Stimulated activated CD8-positive, alpha-beta memory T cell treated with anti-CD3 and anti-CD28 coated beads, Interleukin-7, amount 100 ng/mL, for 48 hours (primary cell): Measurements from ENCODE around the gene FANCC.
"Not testable (repeated sequence)": the region's sequence is repeated elsewhere in the genome, so short reads cannot be mapped to it uniquely, and the experiment has no call there.

Source experiments
- DNase-seq, 2 donors: peaks; one replicate each; pipeline ENCODE4 v3.0.0-alpha.2; 2020; ENCODE audit warnings: low read depth in 1 of 2; ENCODE audit errors: extremely low read depth in 1 of 2

The FANCC gene

DNA sequence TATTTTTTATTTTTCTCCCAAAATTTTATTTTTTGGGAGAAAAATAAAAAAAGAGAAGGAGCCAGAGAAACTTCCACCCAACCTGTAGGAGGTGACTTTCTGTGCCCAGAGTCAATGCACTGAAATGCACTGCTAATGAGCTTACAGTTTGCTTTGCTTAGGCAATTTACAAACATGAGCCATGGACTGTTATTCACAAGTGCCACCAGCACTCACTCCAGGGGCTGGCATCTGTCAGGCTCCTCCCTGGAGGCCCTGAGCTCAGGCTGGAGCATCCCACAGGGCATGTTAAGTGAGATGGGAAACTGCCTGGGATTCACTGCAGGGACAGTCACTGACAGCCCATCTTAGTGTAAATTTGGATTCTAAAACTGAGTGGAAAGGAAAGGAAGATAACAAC lies 74.9 kb downstream of the FANCC start:
- no peak for DNase-seq

DNA sequence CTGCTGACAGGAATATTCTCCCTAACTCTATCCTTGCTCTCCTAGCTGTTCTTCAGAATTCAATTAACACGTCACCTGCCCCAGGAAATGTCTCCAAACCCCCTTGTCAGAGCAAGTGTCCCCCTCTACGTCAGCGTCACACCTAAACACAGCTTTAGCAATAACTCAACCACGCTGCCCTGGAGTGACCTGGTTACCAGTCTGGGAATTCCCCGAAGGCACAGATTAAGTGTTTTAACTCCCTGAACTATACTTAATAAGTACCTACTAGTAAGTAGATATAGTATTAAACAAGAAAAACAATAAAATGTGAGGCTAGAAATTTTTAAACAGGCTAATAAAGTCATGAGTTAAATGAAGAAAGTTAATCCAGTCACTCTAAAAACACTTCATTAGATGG lies 78.4 kb downstream of the FANCC start:
- no peak for DNase-seq

DNA sequence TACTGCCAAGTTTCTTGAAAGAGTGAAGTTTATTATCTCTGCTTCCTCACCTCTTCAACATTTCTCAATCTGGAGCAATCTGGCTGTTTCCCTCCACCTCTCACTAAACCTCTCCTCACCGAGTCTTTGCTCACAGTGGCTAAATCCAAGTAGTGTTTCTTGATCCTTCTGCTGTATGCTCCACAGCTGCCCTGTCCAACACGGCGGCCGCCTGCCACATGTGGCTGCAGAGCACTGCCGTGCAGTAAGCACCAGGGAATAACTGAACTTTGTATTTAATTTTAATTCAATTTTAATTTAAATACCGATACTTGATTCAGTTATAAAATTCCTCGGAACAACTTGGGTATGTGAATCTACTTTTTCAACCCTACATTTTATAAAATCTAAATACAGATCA lies 80.2 kb downstream of the FANCC start:
- DNase-seq: no peak

DNA sequence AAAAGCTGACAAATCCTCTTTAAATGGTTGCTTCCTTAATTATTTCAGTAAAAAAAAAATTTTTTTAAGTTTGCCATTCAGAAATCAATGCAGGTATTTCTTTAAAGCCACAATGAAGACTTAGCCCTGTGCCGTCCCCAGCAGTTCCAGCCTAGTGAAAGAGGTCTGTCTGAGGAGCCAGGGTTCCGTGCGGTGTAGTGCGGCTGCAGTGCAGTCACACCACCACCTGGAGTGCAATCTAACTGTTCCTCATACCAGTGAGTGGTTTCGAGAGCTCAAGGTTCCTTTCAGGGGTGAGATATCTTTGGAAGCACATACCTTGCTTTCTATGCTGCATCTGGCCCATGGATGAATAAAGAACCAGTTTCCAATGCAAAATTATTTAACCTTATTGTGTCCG lies 87.5 kb downstream of the FANCC start:
- DNase-seq: no peak

DNA sequence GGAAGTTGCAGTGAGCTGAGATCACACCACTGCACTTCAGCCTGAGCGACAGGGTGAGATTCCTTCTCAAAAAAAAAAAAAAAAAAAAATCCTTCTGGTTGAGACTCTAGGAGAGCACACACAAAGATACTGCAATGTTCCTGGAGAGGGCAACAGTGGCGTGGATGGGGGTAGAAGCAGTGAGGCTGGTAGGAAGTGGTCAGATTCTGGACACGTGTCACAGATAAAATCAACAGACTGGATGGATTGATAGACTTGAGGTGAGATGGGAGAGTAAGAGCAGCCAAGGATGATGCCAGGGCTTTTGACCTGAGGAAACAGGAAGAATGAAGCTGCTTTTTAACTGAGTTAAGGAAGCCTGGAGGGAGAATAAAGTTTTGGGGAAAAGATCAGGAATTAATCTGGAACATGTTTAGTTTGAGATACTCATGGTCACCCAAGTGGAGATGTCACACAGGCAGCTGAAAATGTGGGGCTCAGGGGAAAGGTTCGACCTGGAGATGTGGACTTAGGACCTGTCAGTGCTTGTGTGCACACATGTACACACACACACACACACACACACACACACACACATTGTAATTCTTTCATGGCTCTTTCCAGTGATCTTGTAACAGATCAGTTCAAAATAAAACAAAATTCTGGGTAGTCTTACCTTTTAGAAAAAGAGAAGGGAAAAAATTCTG lies 88.1 kb downstream of the FANCC start:
- DNase-seq: no peak

DNA sequence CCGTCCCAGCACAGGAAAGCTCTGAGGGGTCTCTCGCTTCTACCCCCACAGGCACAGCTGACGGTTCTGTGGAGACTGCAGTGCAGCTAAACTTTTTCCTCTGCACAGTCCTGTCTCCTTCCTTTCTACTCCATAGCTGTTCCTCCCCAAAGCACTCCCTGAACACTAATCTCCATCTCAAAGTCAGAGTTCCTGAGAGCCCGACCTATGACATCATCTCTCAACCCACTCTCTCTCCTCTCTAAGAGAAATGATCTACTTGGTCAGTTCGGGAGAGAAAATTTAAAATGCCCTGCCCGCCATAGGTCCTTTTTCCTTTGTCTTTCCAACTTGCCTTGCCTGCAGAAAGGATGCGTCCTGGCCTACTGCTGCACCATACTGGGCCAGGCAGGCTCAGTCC lies 90.6 kb downstream of the FANCC start:
- no peak for DNase-seq

DNA sequence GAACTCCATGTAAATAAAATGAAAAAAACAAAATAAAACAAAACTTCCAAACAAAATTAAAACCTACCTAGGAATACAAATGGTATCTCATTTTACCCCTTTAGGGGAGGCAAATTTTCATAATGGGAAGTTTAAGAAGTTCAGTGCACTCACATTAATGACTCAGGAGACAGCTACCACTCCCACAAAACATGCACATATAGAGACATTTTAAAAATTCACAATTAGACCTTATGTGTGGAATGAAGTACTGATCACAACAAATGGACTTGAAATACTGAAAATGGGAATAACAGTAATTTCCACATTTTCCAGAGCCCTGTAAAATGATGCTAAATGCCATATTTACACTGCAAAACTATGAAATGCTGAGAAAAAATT lies 91.8 kb downstream of the FANCC start:
- DNase-seq: no peak

DNA sequence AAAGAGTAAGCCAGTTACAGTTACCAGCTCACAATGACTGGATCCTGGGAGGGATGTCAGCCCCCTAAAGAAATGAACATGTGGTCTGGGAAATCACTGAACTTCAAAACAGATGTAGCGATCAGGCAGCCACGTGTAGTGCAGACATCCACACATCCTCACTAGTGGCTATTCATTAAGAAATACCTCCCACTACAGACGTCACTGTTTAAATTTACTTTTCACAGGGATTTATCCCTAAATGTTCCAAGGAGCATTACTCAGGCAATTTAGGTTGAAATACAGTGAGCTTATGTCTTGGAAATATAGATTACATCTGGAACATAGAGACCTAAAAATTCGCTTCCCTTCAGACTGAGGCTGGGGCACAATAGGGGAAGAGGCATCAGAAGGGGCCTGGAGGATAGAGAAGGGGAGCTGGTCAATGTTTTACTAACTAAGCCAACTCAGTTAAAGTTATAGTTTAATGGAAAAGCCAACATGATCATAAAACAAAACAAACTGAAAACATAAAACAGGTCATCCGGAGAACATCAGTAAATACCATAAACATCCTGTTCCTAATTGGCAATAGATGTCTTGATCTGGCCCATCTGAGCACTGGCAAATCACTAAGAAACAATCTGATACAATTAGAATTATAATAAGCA lies 92.3 kb downstream of the FANCC start:
- DNase-seq: no peak

DNA sequence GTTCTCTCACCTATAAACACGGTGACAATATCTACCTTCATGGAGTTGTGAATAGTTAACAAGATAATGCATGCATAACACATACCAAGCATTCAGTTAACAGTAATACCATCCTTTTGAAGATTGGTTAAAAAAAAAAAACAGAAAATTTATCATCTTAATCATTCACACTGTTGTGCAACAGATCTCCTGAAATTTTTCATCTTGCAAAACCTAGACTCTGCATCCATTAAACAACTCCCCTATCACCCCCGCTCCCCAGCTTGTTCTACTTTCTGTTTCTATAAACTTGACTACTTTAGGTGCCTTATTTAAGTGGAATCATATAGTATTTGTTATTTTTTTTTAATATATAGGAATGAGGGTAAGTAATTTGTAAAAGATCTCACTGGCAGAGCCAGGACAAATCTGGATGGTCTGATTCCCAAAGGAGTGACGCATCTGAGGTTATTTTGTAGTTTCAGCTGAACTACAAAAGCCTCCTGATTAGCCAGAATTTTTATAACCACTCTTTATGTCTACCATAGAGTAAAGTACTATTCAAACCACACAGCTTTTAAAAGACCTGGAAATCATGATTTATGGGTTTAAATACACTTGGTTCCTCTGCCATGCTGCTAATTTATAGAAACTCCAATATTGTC lies 93.0 kb downstream of the FANCC start:
- no peak for DNase-seq

DNA sequence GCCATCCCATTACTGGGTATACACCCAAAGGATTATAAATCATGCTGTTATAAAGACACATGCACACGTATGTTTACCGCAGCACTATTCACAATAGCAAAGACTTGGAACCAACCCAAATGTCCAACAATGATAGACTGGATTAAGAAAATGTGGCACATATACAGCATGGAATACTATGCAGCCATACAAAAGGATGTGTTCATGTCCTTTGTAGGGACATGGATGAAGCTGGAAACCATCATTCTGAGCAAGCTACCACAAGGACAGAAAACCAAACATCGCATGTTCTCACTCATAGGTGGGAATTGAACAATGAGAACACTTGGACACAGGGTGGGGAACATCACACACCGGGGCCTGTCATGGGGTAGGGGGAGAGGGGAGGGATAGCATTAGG lies 97.2 kb downstream of the FANCC start:
- DNase-seq: not testable (repeated sequence)

DNA sequence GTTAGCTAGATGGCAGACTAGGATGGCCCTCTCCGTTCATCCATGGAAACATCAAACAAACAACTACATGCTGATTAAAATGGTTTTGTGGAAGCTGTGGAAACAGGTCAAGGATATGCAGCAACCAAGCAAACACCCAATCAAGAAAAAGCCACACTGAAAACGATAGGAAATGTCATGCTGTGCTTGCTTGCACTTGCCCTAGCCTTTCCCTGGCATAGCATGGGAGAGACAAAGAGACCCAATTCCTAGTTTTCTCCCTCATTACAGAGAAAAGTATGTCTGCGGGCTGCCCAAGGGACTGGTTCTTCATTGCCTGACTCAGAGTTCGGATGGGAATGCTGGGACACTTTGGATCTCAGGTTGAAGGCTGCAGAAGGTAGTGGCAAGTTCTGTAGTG lies 98.7 kb downstream of the FANCC start:
- no peak for DNase-seq

DNA sequence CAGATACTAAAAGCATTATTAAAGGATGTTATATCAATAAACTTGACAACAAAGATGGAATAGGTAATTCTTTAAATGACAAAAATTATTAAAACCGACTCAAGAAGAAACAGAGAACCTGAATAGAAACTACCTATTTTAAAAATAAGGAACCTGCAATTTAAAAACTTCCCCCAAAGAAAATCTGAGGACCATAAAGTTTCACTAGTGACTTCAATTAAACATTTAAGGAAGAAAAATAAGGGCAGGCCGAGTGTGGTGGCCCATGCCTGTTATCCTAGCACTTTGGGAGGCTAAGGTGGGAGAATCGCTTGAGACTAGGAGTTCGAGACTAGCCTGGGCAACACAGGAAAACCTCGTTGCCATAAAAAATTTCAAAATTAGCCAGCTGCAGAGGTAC lies 99.6 kb downstream of the FANCC start:
- no peak for DNase-seq

DNA sequence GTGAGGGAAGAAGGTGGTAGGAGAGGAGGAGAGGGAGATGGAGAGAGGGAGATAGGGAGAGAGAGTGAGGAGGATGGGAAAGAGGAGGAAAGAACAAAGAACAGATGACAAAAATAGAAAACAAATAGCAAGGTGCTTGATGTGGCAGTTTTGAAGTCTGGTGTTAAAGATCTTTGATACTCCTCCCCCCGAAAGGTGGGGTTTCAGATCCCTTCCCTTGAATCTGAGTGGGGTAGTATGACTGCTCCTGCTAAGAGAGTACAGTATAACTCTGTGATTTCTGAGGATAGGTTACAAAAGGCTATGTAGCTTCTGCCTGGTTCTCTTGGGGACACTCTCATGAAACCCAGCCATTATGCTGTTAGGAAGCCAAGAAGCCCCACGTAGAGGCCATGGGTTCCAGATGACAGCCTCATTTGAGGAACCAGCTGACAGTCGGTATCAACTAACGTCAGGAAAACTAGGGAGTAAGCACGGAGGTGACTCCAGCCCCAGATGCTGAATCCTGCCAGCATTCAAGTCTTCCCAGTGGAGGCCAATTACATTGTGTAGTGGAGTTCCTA lies 102.1 kb downstream of the FANCC start:
- no peak for DNase-seq

DNA sequence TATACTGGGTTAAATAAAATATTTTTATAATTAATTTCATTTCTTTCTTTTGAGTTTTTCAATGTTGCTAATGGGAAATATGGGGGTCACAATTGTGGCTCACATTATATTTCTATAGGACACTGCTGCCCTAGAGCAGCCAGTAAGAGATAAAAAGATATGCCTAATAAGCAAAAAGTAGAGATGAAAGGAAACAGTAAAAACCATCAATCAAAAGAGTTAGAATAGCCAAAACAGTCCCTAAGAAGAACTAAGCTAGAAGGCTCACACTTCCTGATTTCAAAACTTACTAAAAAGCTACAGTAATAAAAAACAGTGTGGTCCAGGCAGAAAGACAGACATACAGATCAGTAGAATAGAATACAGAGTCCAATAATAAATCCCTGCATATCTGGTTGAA lies 104.4 kb downstream of the FANCC start:
- no peak for DNase-seq

DNA sequence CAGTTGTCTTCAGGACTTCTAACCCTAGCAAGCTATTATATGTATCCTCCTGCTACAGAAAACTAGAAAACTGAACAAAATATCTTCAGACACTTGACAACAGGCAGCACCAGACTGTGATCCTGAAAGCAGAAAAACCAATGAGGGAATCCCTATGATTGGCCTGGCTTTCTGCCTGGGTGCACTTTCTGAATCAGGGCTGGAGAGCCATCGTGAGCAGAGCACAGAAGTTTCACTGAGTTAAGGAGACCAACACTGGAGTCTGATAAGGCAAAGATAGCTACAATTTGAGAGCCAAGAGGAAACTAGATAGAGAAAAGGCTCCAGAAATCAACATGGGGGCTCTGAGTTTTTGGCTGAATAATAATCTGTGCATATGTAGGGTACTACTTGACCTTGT lies 106.5 kb downstream of the FANCC start:
- no peak for DNase-seq

DNA sequence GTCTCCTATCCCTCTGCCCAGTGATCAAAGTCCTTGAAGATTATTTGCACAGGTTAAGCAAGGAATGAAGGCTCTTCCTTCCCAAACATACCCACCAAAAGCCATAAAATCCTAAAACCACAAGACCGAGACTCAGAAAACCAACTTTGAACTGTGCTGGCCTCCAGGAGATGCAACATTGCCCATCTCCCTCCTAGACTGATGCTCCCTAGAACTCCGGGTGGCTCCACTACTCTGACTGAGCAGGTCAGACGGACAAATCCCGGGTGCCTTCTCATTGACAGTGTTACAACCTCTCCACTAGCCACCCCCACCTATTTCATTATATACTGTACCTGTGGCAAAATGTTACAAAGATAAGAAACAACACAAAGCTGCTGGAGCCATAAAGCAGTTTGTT lies 110.1 kb downstream of the FANCC start:
- DNase-seq: no peak

DNA sequence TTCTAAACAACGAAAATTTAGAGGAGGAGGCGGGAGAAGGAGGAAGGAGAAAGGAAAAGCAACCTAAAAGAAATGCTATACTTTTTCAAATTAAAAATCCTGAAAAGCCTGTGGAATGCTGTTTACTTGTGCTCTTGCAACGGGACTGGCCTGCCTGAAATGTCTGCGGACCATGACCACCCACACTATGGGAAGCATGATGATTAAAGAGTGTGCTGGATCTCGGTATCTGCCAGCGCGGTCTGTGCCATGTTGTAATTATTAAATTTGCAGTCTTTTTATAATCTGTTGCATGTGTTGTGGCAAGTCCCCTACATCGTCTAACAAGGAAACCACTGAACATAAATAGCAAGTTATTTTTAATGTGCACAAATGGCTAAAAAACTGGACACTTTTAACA lies 111.4 kb downstream of the FANCC start:
- DNase-seq: no peak

DNA sequence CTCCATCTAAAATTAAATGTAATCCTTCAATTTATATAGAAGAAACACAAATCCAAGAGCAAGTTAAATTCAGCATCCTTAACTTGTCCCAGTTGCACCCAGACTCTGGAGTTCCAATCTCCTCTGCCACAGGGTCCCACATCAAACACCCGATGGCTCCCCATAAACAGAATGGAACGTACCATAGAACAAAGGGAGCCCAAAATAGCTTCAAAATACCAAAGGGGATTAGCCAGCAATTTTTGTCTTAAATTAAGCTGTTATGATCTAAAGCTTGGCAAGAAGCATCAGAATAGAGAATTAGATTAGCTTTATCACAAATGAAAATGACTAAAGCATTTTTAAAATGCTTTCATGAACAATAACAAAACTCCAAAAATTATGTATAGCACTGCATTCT lies 112.8 kb downstream of the FANCC start:
- no peak for DNase-seq

DNA sequence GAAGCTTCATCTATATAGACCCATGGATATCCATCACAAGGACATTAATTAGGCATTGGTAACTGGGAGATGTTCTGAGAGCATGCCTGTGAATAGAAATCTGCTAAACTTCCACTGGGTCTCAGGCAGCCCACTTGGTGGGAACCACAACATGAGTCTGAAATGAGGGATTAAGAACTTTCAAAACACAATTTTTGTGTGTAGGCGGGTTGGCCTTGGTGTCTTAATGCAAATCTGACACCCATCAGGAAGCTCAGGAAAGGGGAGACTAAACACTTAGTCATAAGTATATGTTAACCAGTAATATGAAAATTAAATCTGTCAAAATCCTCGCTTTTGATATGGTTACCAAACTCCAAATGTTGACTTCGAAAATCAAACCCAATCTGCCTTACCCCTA lies 113.2 kb downstream of the FANCC start:
- no peak for DNase-seq

DNA sequence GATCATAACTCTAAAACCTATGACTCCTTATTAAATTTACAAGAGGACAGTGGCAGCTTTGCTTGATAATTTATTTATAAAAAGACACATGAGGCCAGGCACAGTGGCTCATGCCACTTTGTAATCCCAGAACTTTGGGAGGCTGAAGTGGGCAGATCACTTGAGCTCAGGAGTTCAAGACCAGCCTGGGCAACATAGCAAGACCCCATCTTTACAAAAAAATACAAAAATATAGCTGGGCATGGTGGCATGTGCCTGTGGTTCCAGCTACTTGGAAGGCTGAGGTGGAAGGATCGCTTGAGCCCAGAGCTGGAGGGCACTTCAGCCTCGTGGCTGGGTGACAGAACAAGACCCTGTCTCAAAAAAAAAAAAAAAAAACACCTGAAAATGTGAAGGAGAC lies 114.5 kb downstream of the FANCC start:
- DNase-seq: not testable (repeated sequence)

DNA sequence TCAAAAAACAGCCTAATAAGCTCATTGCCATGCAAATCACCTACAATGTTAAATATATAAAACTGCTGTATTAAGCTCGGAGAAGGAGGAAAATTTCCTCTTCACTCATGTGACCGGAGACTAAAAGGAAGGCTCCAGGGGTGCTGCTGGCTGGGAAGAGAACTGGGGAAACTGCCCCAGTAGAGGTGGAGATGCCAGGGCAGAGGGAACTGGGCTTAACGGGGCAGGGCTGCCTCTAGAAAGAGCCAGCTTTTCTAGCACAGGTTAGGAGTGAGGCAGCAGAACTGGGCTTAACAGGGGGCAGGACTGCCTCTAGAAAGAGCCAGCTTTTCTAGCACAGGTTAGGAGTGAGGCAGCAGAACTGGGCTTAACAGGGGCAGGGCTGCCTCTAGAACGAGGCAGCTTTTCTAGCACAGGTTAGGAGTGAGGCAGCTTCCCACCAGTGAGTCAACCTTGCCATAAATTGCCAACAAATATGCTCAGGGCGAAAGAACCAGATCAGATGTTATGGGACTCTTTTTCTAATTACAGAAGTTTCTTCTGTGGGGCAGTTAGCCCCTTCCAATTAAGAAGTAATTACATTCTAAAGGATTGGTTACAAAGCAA lies 115.3 kb downstream of the FANCC start:
- no peak for DNase-seq

DNA sequence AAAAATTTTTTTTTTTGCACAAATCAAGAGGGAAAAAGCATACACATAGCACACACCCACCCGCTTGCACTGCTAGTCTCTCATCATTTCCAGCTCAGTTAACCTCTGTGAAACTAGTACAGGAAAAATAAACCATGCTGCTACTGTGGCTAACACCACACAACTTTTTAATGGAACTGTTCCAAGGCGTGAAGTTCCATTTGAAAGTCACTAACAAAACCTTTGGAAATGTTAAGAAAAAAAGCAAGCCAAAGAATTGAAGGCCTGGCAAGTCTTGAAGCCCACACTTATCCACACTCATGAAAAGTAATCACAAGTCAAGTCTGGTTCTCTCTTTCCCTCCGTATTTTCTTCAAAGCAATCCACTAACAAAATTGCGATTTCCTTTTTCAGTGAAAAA lies 116.3 kb downstream of the FANCC start:
- no peak for DNase-seq
